ENCODE data around the gene THNSL1. TPM values are rescaled to one million over a fixed set of nuclear protein-coding genes. Genes with fewer than 3 reads are reported as not detected.

The THNSL1 gene
- total and polyA plus RNA-seq, 2 of the 8 experiments (the other 6 are each of a cell fraction or from before 2014, with no cell fraction given) = 1.4 to 3.1 TPM

DNA sequence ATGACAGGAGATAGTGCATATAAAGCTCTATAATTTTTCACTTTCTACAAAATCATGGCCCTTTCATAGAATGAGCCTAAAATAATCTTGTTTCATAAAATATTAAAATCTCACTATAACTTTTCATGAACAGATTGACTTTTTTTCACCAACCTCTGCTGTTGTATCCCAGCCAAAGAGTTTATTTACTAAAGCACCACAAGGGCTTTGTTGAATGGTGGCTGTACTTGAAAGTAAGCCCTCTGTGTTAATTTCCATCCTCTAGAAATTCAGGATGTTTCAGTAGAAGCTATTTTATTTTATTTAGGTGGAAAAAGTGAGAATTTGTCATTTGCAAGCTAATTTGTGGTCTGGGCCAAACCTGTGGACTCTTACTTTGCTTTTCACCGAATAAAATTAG lies 30.2 kb downstream of the THNSL1 start:
- Histone ChIP-seq H3K4me1 (replicated peaks in 1 of 4; ENCODE audit: control insufficient read depth in 3 of 4, insufficient read depth in 4 of 4, low read length in 3 of 4) (no peaks in the 10 kb centered on the region), H3K4me3 (ENCODE audit: extremely low read depth in 1 of 4, insufficient read depth in 2 of 4, low read depth in 3 of 4, low read length in 4 of 4) (no peak overlapping the region), H3K23me2 (ENCODE audit: low read depth, low read length) (no peaks in the 10 kb centered on the region), H3K4me2 (ENCODE audit: insufficient read depth in 1 of 2, low read depth in 2 of 2, low read length in 2 of 2) (no peak overlapping the region), H3K27ac (ENCODE audit: low read depth, low read length) (no peak overlapping the region), H2BK5ac (ENCODE audit: low read depth, low read length) (no peak overlapping the region), H4K5ac (ENCODE audit: insufficient read length, low read depth, low read length) (no peak overlapping the region), H3K9ac (replicated peaks in 1 of 4; ENCODE audit: extremely low read depth in 1 of 4, low read depth in 3 of 4, low read length in 3 of 4) (no peak overlapping the region), H2BK12ac (ENCODE audit: low read depth, low read length) (no peak overlapping the region), H3K27me3 (replicated peaks in 1 of 4; ENCODE audit: control insufficient read depth in 3 of 4, extremely low read depth in 1 of 4, insufficient read depth in 3 of 4, low read length in 3 of 4) (no peaks in the 10 kb centered on the region), H3K9me3 (ENCODE audit: insufficient read depth in 2 of 2, low read depth in 1 of 2, low read length in 1 of 2) (no peaks in the 10 kb centered on the region), H2BK20ac (ENCODE audit: low read length) (no peak overlapping the region), H3K79me1 (ENCODE audit: low read depth, low read length) (no peaks in the 10 kb centered on the region), H3K18ac (ENCODE audit: extremely low read depth, low read length) (no peak overlapping the region), H3K36me3 (ENCODE audit: control insufficient read depth in 2 of 4, insufficient read depth in 4 of 4, low read length in 3 of 4) (no peaks in the 10 kb centered on the region), H3K14ac (ENCODE audit: insufficient read length) (no peak overlapping the region), H3K4ac (replicated peaks; ENCODE audit: insufficient read length, low read depth, low read length) (no peak overlapping the region), H4K20me1 (replicated peaks in 1 of 2; ENCODE audit: control insufficient read depth in 1 of 2, insufficient read depth in 2 of 2, low read length in 2 of 2) (no peaks in the 10 kb centered on the region), H2BK15ac (ENCODE audit: low read length) (no peak overlapping the region), H3K79me2 (ENCODE audit: control insufficient read depth in 1 of 2, insufficient read depth in 2 of 2, low read length in 2 of 2) (no peaks in the 10 kb centered on the region), H2AFZ (ENCODE audit: low read length) (no peak overlapping the region), H2BK120ac (replicated peaks; ENCODE audit: low read depth, low read length) (no peak overlapping the region), H4K8ac (ENCODE audit: extremely low read depth, insufficient read depth, low read length) (no peak overlapping the region), H3K56ac (replicated peaks; ENCODE audit: insufficient read length, low read depth, low read length) (no peak overlapping the region), H4K91ac (replicated peaks; ENCODE audit: insufficient read length, low read length) (no peak overlapping the region), H3K23ac (ENCODE audit: insufficient read length) (no peak overlapping the region), H2AK5ac (ENCODE audit: low read depth, low read length) (no peak overlapping the region)
- no peak for DNase-seq (ENCODE audit: low read depth in 1 of 2, low spot score in 2 of 2)
- POLR2A ChIA-PET (ENCODE audit: partially characterized antibody) = no interaction called here
- CTCF ChIA-PET (ENCODE audit: partially characterized antibody) = no interaction called here
- WGBS, 2 experiments (ENCODE audit: extremely low coverage in 1 of 2, insufficient coverage in 1 of 2, insufficient read length in 1 of 2, insufficient replicate concordance in 2 of 2, low coverage in 1 of 2, low lambda C conversion rate in 2 of 2, missing lambda C conversion rate in 1 of 2) = 94% methylated on average over 1 of the region's 1 CpG; no CpG with 5 or more reads in 1 of the 2 experiments
- no peak for FAIRE-seq
- TF ChIP-seq RXRA (IDR thresholded peaks at IDR 0.05; ENCODE audit: insufficient read depth, low read depth, low read length) = no peak
- no peak for TF ChIP-seq KDM5A (IDR thresholded peaks at IDR 0.05; ENCODE audit: low read length)
- no peak for TF ChIP-seq CHD1 (IDR thresholded peaks at IDR 0.05; ENCODE audit: low read depth, low read length)
- TF ChIP-seq BRCA1 (IDR thresholded peaks at IDR 0.05; ENCODE audit: low read depth, low read length) = no peak
- TF ChIP-seq, protein P1, sequence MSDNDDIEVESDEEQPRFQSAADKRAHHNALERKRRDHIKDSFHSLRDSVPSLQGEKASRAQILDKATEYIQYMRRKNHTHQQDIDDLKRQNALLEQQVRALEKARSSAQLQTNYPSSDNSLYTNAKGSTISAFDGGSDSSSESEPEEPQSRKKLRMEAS (IDR thresholded peaks at IDR 0.05) = no peak
- TF ChIP-seq MAFK (IDR thresholded peaks at IDR 0.05; ENCODE audit: low read depth, low read length) = no peak
- no peak for TF ChIP-seq KDM4A (IDR thresholded peaks at IDR 0.05; ENCODE audit: low read depth, low read length, severe bottlenecking)
- TF ChIP-seq, protein P2, sequence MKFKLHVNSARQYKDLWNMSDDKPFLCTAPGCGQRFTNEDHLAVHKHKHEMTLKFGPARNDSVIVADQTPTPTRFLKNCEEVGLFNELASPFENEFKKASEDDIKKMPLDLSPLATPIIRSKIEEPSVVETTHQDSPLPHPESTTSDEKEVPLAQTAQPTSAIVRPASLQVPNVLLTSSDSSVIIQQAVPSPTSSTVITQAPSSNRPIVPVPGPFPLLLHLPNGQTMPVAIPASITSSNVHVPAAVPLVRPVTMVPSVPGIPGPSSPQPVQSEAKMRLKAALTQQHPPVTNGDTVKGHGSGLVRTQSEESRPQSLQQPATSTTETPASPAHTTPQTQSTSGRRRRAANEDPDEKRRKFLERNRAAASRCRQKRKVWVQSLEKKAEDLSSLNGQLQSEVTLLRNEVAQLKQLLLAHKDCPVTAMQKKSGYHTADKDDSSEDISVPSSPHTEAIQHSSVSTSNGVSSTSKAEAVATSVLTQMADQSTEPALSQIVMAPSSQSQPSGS (IDR thresholded peaks at IDR 0.05; ENCODE audit: low read length) = no peak
- no peak for TF ChIP-seq CHD2 (IDR thresholded peaks at IDR 0.05; ENCODE audit: low read length)
- no peak for TF ChIP-seq TEAD4 (IDR thresholded peaks at IDR 0.05; ENCODE audit: low read depth, low read length)
